HepG2 (cell line): ENCODE results near the gene EIF4H. TPM values are rescaled to one million over a fixed set of nuclear protein-coding genes. Genes with fewer than 3 reads are reported as not detected.
A peak's percentile ranks its signal among the peaks of the same experiment; 100 is the strongest.
"Not testable (repeated sequence)": the region's sequence is repeated elsewhere in the genome, so short reads cannot be mapped to it uniquely, and the experiment has no call there.

Source experiments
- ATAC-seq: fragments of 200-7000 bp; cut with Tn5 transposase; 3 replicates; pipeline ENCODE4 v1.9.1; 2020; ENCODE audit warnings: mild to moderate bottlenecking, moderate library complexity
- BruUV-seq: library from RNA; stranded (reverse); fragments of 400-500 nt; replicated peaks from 2 replicates; lab custom pipeline; 2021; lab: Mats Ljungman, UMichigan
- CTCF ChIA-PET: fragments of 300-600 bp; formaldehyde crosslinking; extraction: SDS; loops from one replicate; lab custom pipeline; 2021; ENCODE audit warnings: low total read pairs, inconsistent platforms, low intra/inter-chr PET ratio; lab: Yijun Ruan, JAX
- POLR2A ChIA-PET: fragments of 350-600 bp; sonication (Branson Sonifier 250); formaldehyde crosslinking; loops from one replicate; lab custom pipeline; 2020; ENCODE audit warnings: antibody characterized with exemption, inconsistent platforms; lab: Yijun Ruan, JAX
- DNase-seq: peaks from one replicate; pipeline ENCODE4 v3.0.0-alpha.2; 2015; ENCODE audit warnings: low spot score
- FAIRE-seq: peaks from 3 replicates; lab custom pipeline; 2011; peaks lifted over from hg19 to GRCh38; lab: Jason Lieb, UNC
- H2AFZ ChIP-seq: one replicate; pipeline ENCODE4 v1.6.1; 2011; ENCODE audit warnings: low read length, inconsistent platforms
- H3K27ac ChIP-seq: fragments of 300-600 bp; 3 replicates; pipeline ENCODE4 v1.8.0; 2011; ENCODE audit warnings: mixed run types, mild to moderate bottlenecking, mixed read lengths, low read length, inconsistent platforms; ENCODE audit not compliant: insufficient read depth; ENCODE audit errors: extremely low read length
- H3K27me3 ChIP-seq, 2 experiments: fragments of 200-600 bp in 1 of 2; 2 replicates in 1 of 2; 3 replicates in 1 of 2; pipeline versions ENCODE4 v1.6.0 to v1.8.0; 2011; ENCODE audit warnings: low read length in 2 of 2, mild to moderate bottlenecking in 2 of 2, moderate library complexity in 2 of 2, inconsistent platforms in 1 of 2; ENCODE audit not compliant: insufficient read depth in 2 of 2, control insufficient read depth in 1 of 2
- H3K36me3 ChIP-seq, 2 experiments: fragments of 200-600 bp in 1 of 2; replicated peaks in 1 of 2; 2 replicates in 1 of 2; 3 replicates in 1 of 2; pipeline versions ENCODE4 v1.5.1 to v1.8.0; 2011; ENCODE audit warnings: low read length in 2 of 2, inconsistent platforms in 1 of 2; ENCODE audit not compliant: insufficient read depth in 2 of 2, control insufficient read depth in 1 of 2
- H3K4me1 ChIP-seq: 2 replicates; pipeline ENCODE4 v1.5.1; 2012; ENCODE audit warnings: low read length, inconsistent platforms; ENCODE audit not compliant: insufficient read depth
- H3K4me2 ChIP-seq: 2 replicates; pipeline ENCODE4 v1.6.0; 2011; ENCODE audit warnings: low read depth, low read length, inconsistent platforms
- H3K4me3 ChIP-seq, 3 experiments: fragments of 200-600 bp in 1 of 3; sonication (generic), shearing (Covaris generic) in 1 of 3; replicated peaks in 1 of 3; 2 replicates each; pipeline ENCODE4 v1.5.1; 2011 to 2016; ENCODE audit warnings: low read length in 3 of 3, inconsistent platforms in 2 of 3, low read depth in 2 of 3, mild to moderate bottlenecking in 2 of 3, control low read depth in 1 of 3, mixed read lengths in 1 of 3; ENCODE audit not compliant: insufficient read depth in 1 of 3
- H3K79me2 ChIP-seq: one replicate; pipeline ENCODE4 v1.6.1; 2011; ENCODE audit warnings: low read length, inconsistent platforms; ENCODE audit not compliant: insufficient read depth
- H3K9ac ChIP-seq: 2 replicates; pipeline ENCODE4 v1.6.0; 2011; ENCODE audit warnings: mild to moderate bottlenecking, low read depth, low read length, inconsistent platforms; ENCODE audit not compliant: insufficient read depth
- H3K9me3 ChIP-seq: 2 replicates; pipeline ENCODE4 v1.5.1; 2012; ENCODE audit warnings: mild to moderate bottlenecking, low read length
- H4K20me1 ChIP-seq: 2 replicates; pipeline ENCODE4 v1.6.0; 2011; ENCODE audit warnings: inconsistent platforms, mild to moderate bottlenecking, low read length, moderate library complexity; ENCODE audit not compliant: insufficient read depth
- CSRNP2 ChIP-seq: sonication (generic); formaldehyde crosslinking; conservative IDR thresholded peaks from 2 replicates; pipeline ENCODE4 v1.8.0; 2022; ENCODE audit warnings: low read depth, missing genetic modification reagents
- ETS1 ChIP-seq: sonication (generic); formaldehyde crosslinking; IDR thresholded peaks from 2 replicates; pipeline ENCODE4 v1.4.0; 2020; ENCODE audit warnings: missing genetic modification reagents
- NFYB ChIP-seq: sonication (generic); formaldehyde crosslinking; IDR thresholded peaks from 2 replicates; pipeline ENCODE4 v1.4.0; 2020; ENCODE audit warnings: missing genetic modification reagents
- TBP ChIP-seq: sonication (generic); formaldehyde crosslinking; IDR thresholded peaks from 2 replicates; pipeline ENCODE4 v1.5.0; 2020; ENCODE audit warnings: missing genetic modification reagents
- ZNF34 ChIP-seq: sonication (generic); formaldehyde crosslinking; IDR thresholded peaks from 2 replicates; pipeline ENCODE4 v1.4.0; 2020; ENCODE audit warnings: mild to moderate bottlenecking, missing genetic modification reagents, borderline replicate concordance
- ZNF768 ChIP-seq: sonication (generic); formaldehyde crosslinking; IDR thresholded peaks from 2 replicates; pipeline ENCODE4 v1.4.0; 2020; ENCODE audit warnings: missing genetic modification reagents
- ZNF770 ChIP-seq: sonication (generic); formaldehyde crosslinking; IDR thresholded peaks from 2 replicates; pipeline ENCODE4 v1.5.0; 2020; ENCODE audit warnings: mild to moderate bottlenecking, missing genetic modification reagents
- WGBS: methylation state at CpG from one replicate; pipeline ENCODE4 v1.1.6; 2017; ENCODE audit warnings: low lambda C conversion rate; 5-methylcytosine and 5-hydroxymethylcytosine counted together
- in situ Hi-C: cut with HindIII; loops from 2 replicates; pipeline ENCODE4 v1.10.0; 2017; ENCODE audit warnings: low pct_unique_long_range_greater_than_20kb; ENCODE audit not compliant: extremely low pct_ligation_motif_present
- intact Hi-C: fragments of 100-400 bp; cut with micrococcal nuclease; formaldehyde crosslinking; loops from one replicate; pipeline ENCODE4 v1.10.0; 2022; ENCODE audit not compliant: unreplicated experiment
- polyA plus RNA-seq, 8 experiments: library from polyadenylated mRNA; depleted of rRNA in 3 of 8; stranded (reverse) in 7 of 8; unstranded in 1 of 8; fragments of >200 nt; fragmentation: Illumina TruSeq in 4 of 8; extraction: Trizol in 4 of 8; gene quantifications; 2 replicates each; pipeline versions ENCODE4 v1.2.1 to v1.2.3, GENCODE V29; 2011 to 2016; ENCODE audit warnings: low read depth in 4 of 8, missing spikeins in 1 of 8, mixed read lengths in 1 of 8; ENCODE audit not compliant: insufficient read depth in 1 of 8
- total RNA-seq, 5 experiments: library from RNA; depleted of rRNA; stranded (reverse); fragments of >200 nt; fragmentation: Illumina TruSeq; extraction: Trizol; gene quantifications; 2 replicates each; pipeline ENCODE4 v1.2.3, GENCODE V29; 2016; ENCODE audit warnings: low read depth in 1 of 5

EIF4H gene
- total and polyA plus RNA-seq, 2 of the 13 experiments (the other 11 are each of a cell fraction or from before 2014, with no cell fraction given), result 232 to 321 TPM

GRCh38 chr7:74208241-74208640 lies 34.1 kb downstream of the EIF4H start:
- ATAC-seq, H3K36me3 ChIP-seq, H2AFZ ChIP-seq, H3K79me2 ChIP-seq, H3K27ac ChIP-seq, POLR2A ChIA-PET, FAIRE-seq, H3K4me1 ChIP-seq, H3K4me3 ChIP-seq, DNase-seq, H3K4me2 ChIP-seq, BruUV-seq, H3K9ac ChIP-seq, H4K20me1 ChIP-seq, H3K9me3 ChIP-seq, H3K27me3 ChIP-seq: not testable (repeated sequence)
- 49% methylated on average over 7 of the region's 7 CpGs for WGBS
- intact Hi-C loops (loop anchor here (10.0 kb wide), 1 partner anchor 57 kb away; no protein-coding TSS in a partner anchor), in situ Hi-C loops (loop anchor here (5.0 to 25.0 kb wide), 2 partner anchors 194 to 354 kb away; no protein-coding TSS in a partner anchor)
- CTCF ChIA-PET, result interaction anchor here (3.6 kb wide), 1 partner anchor 193 kb away, joined by 47 read pairs; no protein-coding TSS in a partner anchor
- 0 out of 2 replicates have a peak, but pooled peaks have one; percentile 27 for TF ChIP-seq ZNF770 (CRISPR knock-in tag)

- intact Hi-C loops, result no loop called here
- H4K20me1 ChIP-seq, result no peaks in the 10 kb centered on the region
- ChIA-PET POLR2A (no interaction called here), CTCF (no interaction called here)
- no peak for DNase-seq
- in situ Hi-C loops, result loop anchor here (25.0 kb wide), 1 partner anchor 350 kb away; no protein-coding TSS in a partner anchor
- TF ChIP-seq ZNF768 (peak; percentile 45; the same call in 1 of the 2 replicates), CSRNP2 (no peak), ETS1 (no peak), TBP (CRISPR knock-in tag) (no peak), ZNF34 (no peak), NFYB (no peak)
- TF ChIP-seq, all 625 proteins: peak for 1
- 17% methylated on average over 2 of the region's 11 CpGs for WGBS
- ATAC-seq, result no peak
- no peaks in the 10 kb centered on the region for H3K9me3 ChIP-seq
- no peak overlapping the region for H3K4me2 ChIP-seq
- no peak overlapping the region for H3K4me3 ChIP-seq
- BruUV-seq, result no TSS peak
- H3K79me2 ChIP-seq, result no peaks in the 10 kb centered on the region
- no peak overlapping the region for H2AFZ ChIP-seq
- FAIRE-seq, result no peak
- no peaks in the 10 kb centered on the region for H3K36me3 ChIP-seq
- H3K4me1 ChIP-seq, result peaks cover 18% of the 10 kb centered on the region; the same call in 1 of the 2 replicates
- no peaks in the 10 kb centered on the region; a peak in 2 of 5 replicates for H3K27me3 ChIP-seq
- no peak overlapping the region for H3K27ac ChIP-seq
- H3K9ac ChIP-seq, result no peak overlapping the region
Measured at GRCh38 chr7:74212661-74213060, 38.5 kb downstream of the EIF4H start.
